ENCODE data around the gene ABCC3.

The ABCC3 gene, protein sequence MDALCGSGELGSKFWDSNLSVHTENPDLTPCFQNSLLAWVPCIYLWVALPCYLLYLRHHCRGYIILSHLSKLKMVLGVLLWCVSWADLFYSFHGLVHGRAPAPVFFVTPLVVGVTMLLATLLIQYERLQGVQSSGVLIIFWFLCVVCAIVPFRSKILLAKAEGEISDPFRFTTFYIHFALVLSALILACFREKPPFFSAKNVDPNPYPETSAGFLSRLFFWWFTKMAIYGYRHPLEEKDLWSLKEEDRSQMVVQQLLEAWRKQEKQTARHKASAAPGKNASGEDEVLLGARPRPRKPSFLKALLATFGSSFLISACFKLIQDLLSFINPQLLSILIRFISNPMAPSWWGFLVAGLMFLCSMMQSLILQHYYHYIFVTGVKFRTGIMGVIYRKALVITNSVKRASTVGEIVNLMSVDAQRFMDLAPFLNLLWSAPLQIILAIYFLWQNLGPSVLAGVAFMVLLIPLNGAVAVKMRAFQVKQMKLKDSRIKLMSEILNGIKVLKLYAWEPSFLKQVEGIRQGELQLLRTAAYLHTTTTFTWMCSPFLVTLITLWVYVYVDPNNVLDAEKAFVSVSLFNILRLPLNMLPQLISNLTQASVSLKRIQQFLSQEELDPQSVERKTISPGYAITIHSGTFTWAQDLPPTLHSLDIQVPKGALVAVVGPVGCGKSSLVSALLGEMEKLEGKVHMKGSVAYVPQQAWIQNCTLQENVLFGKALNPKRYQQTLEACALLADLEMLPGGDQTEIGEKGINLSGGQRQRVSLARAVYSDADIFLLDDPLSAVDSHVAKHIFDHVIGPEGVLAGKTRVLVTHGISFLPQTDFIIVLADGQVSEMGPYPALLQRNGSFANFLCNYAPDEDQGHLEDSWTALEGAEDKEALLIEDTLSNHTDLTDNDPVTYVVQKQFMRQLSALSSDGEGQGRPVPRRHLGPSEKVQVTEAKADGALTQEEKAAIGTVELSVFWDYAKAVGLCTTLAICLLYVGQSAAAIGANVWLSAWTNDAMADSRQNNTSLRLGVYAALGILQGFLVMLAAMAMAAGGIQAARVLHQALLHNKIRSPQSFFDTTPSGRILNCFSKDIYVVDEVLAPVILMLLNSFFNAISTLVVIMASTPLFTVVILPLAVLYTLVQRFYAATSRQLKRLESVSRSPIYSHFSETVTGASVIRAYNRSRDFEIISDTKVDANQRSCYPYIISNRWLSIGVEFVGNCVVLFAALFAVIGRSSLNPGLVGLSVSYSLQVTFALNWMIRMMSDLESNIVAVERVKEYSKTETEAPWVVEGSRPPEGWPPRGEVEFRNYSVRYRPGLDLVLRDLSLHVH (N-terminal part only)

DNA sequence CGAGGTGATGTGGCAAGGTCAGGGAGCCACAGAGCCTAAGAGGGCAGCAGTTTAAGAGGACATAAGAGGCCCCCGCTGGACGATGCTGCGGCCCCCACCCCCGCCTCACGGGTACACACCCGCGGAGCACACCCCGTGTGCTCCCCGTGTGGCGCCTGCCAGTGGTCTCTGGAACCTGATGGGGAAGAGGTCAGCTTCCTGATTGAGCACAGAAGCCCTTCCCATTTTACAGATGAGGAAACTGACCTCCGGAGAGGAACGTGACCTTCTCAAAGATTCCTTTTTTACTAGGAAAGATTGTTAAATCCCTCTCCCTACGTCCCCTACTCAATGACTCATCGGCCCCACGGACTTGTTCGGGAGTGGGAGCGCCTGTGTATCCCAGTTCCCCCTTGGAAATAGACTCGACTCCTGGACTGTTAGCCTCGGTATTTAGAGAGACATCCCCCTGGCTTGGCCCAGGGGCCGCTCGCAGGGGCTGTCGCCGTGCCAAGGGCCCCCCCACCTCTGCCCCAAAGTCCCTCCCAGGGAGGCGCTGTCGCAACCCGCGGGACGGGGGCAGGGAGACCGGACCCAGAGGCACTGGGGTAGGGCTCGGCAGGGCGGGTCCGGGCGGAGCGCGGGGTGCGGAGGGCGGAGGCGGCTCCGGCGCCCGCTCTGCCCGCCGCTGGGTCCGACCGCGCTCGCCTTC is at the start of gene ABCC3:
Gene ABCC3 (plus strand): TSS at position 658 of the 691 bp plus-strand sequence. CDS start 56 bp downstream, outside the sequence.
- no peak for DNase-seq

DNA sequence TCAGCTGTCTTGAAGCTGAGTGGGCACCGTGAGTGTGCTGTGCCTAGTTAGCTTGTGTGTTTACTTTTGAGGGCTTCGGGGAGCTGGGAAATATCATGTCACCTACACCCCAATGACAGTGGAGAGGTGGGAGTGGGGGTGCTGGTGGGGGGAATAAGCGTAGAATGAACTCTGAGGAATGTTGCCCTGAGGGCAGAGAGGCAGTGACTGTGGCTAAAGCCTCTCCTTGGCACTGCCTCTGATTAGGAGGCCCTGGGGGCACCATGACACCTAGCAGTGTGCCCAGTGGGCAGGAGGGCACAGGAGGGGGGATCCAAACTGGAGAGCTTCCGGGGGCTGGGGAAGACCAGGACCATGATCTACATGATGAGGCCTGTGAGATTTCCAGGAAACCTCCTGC is 49.3 kb upstream of the ABCC3 start:
- no peak for DNase-seq

DNA sequence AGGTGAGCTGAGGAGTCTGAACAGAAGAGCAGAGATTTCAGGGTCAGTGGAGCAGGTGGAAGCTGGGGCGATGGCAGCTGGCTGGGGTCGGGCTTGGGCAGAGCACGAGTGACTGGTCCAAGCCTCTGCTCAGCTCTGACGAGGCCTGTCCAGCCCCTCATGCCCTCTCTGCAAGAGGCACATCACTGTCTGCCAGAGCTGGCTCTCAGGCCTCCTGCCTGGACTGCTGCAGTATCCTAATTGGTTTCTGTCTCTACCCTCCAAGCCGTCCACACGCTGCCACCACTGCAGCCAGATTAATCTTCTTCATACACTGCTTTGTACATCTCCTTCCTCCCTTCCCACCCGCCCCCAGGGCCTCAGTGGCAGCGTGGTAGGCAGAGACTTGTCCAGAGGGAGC is 48.8 kb upstream of the ABCC3 start:
- DNase-seq = no peak

DNA sequence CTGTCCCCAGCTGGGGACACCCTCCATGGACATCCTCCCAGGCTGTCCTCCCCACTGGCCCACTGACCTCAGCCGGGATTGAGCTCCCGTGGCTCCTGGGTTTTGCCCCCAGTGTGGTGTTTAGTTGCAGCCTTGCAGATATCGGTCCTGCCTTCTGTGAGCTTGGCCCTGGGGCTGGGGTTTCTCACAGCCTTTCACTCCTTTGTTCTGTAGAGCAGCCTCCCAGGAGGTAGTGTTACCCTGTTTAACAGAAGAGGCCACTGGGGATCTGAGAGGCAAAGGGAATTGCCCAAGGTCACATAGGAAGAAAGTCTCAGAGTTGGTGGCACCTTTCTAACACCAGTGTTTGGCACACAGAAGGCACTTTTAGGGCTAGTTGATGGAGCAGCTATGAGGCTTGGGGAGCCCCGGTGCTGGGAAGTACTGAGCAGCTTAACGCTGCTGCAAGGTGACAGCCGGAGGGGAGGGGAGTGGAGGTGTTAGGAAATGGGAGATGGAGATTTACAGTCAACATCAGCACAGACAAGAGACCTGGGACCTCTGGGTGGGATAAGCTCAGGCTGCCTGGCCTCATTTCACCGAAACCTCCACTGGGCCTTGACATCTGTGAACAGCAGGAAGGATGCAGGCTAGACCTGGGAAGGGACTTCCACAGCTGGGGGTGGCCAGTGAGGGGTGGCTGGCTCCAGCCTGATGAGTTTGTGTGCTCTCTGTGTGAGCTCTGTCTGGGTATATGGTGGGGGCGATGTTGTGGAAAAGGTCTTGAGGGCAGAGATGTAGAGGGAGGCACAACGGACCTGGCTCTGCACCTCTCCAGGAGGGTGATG is 48.0 kb upstream of the ABCC3 start:
- DNase-seq = no peak

DNA sequence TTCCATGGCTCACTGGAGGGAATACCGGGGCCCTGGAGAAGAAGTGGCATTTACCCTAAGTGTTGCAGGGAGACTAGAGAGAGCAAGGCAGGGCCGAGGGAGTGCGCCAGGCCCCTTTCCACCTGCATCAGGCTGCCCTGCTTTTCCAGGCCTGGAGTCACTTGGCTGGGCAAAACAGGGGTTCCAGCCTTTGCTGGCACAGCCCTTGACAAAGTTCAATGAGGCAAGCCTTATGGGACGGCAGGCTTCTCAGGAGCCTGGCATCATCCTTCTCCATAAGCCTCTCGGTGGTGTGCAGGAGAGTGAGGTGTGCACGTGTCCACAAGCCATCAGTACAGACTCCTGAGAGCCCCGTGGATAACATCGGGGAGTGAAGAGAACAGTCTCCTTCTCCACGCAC is 47.1 kb upstream of the ABCC3 start:
- no peak for DNase-seq

DNA sequence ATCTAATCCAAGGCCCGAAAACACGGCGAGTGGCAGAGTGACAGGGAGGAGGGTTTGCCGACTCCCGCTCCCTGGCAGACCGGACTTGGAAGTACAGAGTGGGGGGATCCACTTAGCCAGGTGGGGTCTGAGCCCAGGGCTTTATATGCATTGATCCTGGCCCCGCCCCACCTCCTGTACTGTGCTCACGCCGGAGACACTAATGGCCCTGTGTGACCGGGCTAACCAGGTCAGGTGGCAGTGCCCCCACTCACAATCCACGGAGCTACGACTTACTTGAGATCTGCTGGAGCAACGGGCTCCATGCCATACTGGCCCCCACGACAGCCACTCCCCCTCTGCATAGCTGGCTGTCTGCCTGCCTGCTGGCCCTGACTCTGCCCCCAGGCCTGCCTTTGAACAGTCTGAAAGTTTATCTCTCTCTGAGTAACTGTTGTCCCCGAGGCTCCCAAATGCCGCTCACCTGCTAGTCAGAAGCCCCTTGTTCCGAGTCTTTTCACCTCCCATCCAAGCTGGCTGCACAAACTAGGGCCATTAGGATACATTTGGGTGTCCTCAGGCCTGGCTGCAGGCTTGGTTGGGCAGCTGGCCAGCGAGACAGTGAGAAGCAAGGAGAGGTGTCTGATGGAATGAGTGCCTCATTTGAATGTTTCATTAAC is 46.2 kb upstream of the ABCC3 start:
- DNase-seq = no peak

DNA sequence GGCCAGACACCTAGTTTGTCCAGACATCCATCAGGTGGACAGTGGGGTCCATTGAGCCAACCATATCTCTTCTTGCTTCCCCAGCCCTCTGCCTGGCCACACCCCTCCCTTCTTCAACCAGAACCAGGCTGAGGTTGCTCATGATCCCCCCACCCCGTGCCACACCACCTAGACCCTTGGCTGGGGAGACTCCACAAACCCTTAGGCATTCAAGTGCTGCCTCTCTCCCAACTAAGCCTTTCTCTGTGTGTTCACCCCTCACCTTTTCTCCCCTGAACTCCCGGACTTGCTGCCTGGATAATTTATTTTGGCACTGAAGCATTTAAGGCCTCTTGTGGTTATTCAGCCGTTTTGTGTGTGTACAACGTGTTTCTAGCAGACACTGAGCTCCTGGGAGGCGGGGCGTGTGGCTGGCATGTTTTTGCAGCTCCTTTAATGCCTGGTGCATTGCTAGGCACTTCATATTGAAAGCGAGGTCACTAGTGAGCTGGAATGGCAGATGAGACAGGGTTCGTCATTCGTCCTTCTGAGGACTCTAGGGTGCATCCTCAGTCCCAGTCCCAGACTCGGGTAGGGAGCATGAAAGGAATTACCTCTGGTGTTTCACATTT is 45.5 kb upstream of the ABCC3 start:
- no peak for DNase-seq

DNA sequence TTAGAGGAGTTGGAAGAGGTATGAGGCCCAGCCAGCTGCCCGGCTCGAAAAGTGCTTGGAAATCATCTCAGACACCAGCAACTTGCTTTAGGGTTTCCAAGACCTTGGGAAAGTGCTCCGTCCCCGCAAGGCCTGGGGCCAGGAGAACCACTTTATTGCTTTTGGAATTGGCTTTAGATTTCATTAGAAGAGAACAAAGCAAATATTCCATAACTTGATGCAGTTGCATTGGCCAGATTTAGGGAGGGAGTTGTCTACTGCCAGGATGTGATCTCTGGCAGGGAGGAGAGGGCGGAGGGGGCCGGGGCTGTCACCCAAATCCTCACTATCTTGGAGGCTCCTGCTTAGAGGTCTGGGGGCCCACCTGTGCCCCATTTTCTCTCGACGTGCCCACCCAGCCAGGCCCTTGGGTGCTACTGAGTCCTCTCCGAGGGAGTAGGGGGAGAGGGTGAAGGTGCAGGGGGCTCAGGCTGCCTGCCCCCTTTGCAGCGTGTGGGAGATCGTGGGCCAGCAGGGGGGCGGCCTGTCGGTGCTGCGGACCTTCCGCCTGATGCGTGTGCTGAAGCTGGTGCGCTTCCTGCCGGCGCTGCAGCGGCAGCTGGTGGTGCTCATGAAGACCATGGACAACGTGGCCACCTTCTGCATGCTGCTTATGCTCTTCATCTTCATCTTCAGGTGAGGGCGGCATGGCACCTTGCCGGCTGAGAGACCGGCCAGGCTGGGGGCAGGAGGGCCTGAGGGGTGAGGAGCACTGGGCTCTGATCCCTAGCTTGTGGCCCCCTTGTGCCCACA is 43.5 kb upstream of the ABCC3 start:
- DNase-seq = no peak

DNA sequence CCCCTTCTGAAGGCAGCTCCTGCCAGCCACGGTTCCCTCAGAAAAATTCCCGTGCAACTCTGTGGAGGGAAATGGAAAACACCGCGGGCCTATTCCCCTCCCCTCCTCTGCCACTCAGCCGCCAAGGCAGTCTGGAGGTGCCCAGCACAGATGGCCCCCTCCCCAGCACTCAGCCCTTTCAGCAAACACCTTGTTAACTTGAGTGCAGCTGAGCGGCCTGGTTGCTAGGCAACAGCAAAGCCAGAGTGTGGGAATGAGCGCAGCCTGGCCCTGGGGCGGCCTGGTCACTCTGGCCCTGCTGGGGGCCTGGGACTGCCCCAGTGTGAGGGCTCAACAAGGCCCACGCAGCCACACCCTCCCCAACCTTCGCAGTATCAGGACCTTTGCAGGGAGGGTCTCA is 41.4 kb upstream of the ABCC3 start:
- DNase-seq = no peak

DNA sequence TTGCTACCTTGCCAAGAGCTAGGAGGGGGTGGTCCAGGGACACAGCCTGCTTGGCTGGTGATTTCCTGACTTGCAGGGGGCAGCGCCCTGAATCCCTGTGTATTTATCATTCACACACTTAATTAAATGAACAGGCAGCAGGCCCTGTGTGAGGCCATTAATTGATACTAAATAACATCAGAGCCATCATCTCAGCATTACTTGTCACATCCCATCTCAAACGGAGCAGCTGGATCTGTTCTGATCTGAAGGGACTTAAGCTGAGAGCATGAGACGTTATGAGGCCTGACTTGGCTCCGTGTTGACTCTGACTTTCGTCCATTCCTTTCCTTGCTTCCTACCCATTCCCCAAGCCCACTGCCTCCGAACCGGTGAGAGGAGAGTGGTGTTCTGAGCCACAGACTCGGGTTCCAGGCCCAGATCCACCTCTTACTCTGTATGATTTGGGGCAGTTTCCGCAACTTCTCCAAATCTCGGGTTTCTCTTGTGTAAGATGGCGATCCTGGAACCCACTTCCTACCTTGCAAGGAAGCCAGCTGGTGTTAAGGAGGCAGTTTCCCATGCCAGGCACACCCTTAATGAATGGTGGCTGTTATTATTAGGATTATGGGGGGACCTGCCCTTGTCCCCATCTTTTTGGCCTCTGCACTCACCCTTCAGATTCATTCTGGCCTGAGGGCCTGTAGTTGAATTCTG is 40.4 kb upstream of the ABCC3 start:
- no peak for DNase-seq

DNA sequence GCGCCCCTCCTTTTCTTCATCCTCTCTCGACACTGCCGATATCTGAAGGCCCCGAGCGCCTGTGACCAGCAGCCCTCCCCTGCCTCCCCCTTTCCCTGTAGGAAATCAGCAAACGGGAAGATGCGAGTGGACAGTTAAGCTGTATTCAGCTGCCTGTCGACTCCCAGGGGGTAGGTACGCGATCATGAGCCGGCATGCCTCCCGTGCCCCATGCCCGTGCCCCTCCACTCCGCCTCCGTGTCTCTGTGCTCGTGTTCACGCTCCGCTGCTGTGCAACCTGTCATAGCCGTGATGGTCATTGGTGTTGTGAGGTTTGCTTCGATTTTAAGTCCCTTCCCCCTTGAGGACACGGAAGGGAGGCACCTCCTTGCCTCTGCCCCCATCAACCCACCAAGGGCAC is 39.8 kb upstream of the ABCC3 start:
- no peak for DNase-seq

DNA sequence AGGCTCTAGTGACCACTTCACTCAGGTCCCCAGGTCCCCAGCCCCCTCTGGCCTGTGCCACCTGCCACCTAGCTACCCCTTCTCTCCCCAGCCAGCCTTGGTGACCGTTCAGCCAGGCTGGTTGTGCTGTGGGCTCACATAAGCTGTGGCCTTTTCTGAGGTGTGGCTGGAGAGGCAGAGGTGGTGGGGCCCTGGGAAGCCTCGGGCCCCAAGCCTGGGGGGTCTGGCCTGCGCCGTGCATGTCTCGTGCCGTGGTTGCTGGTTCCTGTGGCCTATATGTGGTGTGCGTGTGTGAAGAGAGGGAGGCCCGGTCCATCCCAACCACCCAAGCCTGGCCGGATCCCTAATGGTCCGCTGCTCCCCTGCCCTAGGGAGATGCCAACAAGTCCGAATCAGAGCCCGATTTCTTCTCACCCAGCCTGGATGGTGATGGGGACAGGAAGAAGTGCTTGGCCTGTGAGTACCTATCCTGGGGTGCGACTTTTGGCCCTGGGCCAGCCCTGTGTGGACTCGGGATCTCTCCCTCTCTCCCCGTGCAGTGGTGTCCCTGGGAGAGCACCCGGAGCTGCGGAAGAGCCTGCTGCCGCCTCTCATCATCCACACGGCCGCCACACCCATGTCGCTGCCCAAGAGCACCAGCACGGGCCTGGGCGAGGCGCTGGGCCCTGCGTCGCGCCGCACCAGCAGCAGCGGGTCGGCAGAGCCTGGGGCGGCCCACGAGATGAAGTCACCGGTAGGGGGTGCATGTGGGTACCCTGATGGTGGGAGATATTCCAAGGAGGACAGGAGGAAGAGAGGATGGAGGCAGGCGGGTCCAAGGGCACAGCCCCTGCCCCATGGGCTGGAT is 38.3 kb upstream of the ABCC3 start:
- DNase-seq = no peak

DNA sequence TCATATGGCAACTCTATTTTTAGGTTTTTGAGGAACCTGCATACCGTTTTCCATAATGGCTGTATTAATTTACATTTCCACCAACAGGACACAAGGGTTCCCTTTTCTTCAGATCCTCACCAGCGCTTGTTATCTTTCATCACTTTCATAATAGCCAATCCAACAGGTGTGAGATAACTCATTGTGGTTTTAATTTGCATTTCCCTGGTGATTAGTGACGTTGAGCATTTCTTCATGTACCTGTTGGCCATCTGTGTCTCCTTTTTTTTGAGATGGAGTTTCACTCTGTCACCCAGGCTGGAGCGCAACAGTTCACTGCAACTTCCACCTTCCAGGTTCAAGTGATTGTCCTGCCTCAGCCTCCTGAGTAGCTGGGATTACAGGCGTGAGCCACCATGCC is 36.2 kb upstream of the ABCC3 start:
- no peak for DNase-seq

DNA sequence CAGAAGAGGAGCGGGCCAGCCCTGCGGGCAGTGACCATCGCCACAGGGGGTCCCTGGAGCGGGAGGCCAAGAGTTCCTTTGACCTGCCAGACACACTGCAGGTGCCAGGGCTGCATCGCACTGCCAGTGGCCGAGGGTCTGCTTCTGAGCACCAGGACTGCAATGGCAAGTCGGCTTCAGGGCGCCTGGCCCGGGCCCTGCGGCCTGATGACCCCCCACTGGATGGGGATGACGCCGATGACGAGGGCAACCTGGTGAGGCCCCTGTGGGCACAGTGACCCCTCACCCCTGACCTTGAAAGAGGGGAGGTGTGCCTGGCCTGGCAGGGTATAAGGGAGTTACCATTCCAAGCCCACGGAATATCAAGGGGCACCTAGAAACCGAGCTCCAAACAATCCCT is 35.1 kb upstream of the ABCC3 start:
- no peak for DNase-seq

DNA sequence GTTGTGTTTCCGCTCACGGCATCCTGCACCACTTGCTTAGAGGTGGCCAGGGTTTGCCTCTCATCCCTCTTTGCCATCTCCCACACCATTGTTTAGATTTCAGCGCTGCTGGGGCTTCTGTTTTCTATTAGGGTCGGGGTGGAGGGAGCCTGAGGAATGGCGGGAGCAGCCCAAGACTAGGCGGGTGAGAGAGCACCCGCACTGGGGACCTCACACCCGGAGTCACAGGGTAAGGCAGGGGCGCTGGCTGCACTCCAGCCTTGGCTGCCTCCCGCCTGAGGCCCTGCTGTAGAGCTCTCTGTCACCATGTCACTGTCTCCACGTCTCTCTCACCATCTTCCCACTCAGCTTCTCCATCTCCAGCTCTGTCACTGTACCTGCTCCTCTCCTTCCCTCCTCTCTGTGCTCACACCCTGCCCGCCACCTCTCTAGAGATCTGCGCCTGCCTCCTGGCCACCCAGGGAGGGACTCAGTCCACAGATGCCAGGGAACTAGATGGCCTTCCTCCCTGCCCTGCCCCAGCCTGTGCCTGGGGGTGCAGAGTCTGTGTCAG is 32.8 kb upstream of the ABCC3 start:
- no peak for DNase-seq

DNA sequence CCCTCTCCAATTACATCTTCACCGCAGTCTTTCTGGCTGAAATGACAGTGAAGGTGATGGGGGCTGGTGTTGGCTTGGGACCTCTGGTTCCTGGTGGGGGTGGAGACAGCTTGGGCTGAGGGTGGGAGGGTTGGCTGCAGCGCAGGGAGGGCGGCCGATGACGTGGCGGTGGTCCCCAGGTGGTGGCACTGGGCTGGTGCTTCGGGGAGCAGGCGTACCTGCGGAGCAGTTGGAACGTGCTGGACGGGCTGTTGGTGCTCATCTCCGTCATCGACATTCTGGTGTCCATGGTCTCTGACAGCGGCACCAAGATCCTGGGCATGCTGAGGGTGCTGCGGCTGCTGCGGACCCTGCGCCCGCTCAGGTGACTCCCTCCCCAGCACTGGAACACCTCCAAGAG is 31.8 kb upstream of the ABCC3 start:
- DNase-seq = no peak

DNA sequence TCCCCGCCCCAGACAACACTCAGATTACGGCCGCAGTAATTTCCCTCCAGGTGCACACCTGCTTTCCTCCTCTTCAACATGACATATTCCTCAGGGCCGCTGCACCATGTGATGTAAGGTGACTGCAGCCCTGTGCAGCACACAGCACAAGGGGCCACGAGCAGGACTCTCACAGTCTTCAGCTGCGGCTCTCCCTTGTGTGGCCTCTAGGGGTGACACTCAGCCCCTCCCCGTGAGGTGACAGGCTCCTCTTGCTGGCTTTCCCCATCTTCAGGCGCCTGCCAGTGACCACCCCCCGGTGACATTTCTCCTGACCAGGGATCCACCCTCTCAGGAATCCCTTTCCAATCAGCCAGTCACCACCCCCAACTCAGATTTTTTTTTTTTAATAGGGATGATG is 31.3 kb upstream of the ABCC3 start:
- no peak for DNase-seq

DNA sequence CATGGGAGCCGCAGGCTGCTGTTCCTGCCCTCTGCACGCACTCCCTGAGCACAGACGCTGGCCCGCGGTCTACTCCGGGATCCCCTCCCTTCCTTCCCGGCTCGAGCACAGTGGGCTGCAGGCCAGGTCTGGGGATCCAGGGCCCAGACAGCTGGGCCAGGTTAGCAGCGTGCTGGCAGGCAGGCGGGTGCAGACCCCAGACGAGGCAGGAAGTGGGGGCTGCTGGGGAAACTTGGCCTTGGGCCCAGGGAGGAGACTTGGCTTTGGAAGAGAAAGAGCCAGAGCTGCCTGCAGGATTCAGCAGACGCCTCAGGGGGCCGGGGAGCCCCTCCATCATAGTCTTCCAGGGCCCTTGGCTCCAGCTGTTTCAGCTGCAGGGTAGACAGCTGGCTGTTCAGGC is 30.2 kb upstream of the ABCC3 start:
- peak; percentile 64 for DNase-seq
